NCI-H2227 (cell line): Measurements from ENCODE around the gene SPDYC.
A peak's percentile ranks its signal among the peaks of the same experiment; 100 is the strongest.

Source experiments
- DNase-seq: peaks from one replicate; lab custom pipeline; 2025; ENCODE audit not compliant: unreplicated experiment; lab: John Stamatoyannopoulos, UW

Gene SPDYC

GRCh38 chr11:65204646-65205601, 34.9 kb downstream of the SPDYC start:
- DNase-seq: peak; percentile 46

DNA sequence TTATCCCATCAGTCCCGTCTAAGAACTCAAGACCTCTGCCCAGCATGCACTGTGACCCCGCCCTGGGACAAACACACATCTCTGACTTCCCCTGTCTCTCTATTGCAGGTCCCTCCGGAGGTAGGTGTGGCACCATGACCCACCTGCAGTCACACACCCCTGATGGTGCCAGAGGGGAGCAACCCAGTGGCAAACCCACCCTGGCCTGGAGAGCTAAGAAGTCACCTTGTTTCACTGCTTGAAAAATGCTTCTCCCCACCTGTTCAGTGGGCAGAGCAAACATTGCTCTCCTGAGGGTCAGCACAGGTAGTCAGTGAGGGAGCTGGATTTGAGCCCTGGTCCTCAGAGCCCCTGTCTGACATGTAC, 35.6 kb downstream of the SPDYC start:
- DNase-seq: no peak

DNA sequence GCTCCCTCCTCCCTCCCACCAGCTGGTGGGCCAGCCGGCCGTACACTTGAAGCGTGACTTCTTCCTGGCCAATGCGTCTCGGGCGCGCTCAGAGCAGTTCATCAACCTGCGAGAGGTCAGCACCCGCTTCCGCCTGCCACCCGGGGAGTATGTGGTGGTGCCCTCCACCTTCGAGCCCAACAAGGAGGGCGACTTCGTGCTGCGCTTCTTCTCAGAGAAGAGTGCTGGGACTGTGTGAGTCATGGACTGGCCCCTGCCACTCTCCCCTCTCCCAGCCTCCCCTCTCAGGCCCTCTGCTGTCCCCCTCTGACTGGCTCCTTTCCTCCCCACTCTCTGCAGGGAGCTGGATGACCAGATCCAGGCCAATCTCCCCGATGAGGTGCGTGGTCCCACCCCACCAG, 36.4 kb downstream of the SPDYC start:
- DNase-seq: no peak

GRCh38 chr11:65206901-65207300, 36.9 kb downstream of the SPDYC start:
- DNase-seq: no peak

DNA sequence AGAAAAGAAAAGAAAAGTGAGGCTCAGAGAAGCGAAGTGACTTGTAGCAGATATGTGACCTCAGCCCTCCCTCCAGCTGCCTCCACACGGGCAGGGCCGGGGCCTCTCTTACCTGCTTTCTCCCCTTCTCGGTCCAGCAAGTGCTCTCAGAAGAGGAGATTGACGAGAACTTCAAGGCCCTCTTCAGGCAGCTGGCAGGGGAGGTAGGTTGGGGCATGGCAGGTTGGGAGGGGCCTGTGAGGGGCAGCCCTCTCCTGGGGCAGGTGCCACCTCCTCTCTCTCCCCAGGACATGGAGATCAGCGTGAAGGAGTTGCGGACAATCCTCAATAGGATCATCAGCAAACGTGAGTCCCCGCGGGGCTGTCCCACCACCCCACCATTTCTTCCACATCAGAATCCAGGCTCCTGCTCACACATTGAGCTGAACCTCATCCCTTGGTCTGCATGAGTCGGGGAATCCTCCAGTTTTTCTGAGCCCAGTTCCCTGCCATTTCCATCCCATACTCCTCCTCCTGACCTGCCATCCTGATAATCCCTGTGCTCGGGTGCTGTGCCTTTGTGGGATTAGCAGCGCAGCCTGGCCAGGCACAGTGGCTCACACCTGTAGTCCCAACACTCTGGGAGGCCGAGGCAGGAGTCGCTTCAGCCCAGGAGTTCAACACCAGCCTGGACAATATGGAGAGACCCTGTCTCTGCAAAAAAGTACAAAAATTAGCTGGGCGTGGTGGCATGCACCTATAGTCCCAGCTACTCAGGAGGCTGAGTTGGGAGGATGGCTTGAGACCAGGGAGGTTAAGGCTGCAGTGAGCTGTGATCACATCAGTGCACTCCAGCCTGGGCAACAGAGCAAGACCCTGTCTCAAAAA, 38.1 kb downstream of the SPDYC start:
- DNase-seq: no peak

- no peak for DNase-seq
These were observed 39.0 kb downstream of the SPDYC start for GRCh38 chr11:65208785-65209710.

- DNase-seq: no peak
These were observed 39.8 kb downstream of the SPDYC start for GRCh38 chr11:65209711-65210360.

DNA sequence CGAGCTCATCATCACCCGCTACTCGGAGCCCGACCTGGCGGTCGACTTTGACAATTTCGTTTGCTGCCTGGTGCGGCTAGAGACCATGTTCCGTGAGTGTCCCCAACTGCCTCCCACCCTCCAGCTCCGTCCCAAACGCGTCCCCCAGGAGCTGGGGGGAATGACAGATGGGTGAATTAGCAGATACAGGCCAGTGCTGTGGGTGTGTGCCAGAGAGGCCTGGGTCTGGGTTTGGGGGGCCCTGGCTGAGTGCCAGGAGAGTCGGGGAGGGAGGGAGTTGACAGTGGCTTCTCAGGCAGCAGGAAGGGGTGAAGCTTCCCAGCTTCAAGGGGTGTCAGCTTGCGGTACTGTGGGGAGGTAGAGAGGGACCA, 40.3 kb downstream of the SPDYC start:
- no peak for DNase-seq

DNA sequence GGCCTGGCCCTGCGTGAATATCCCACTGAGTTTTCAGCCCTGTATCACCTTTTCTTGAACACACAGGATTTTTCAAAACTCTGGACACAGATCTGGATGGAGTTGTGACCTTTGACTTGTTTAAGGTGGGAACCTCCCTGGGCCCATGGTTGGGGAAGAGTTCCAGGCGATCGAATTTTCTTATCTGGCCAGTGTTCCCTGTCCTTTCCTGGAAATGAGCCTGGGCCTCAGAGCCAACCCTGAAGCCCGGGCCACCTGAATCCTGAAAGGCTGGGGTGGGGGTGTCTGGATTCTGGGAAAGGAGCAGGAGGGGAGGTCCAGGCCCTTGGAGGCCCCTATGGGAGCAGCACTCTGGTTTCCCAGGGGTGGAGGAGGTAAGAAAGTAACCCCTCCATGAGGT, 40.7 kb downstream of the SPDYC start:
- no peak for DNase-seq

DNA sequence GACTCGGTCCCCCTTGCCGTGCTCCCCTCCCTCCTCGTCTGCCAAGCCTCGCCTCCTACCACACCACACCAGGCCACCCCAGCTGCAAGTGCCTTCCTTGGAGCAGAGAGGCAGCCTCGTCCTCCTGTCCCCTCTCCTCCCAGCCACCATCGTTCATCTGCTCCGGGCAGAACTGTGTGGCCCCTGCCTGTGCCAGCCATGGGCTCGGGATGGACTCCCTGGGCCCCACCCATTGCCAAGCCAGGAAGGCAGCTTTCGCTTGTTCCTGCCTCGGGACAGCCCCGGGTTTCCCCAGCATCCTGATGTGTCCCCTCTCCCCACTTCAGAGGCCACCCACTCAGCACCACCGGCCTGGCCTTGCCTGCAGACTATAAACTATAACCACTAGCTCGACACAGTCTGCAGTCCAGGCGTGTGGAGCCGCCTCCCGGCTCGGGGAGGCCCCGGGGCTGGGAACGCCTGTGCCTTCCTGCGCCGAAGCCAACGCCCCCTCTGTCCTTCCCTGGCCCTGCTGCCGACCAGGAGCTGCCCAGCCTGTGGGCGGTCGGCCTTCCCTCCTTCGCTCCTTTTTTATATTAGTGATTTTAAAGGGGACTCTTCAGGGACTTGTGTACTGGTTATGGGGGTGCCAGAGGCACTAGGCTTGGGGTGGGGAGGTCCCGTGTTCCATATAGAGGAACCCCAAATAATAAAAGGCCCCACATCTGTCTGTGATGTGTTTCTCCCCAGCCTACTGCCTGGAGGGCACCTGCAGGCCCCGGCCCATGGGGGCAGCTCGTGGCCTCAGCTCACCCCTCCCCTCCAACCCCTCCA, 41.5 kb downstream of the SPDYC start:
- peak; percentile 40 for DNase-seq

DNA sequence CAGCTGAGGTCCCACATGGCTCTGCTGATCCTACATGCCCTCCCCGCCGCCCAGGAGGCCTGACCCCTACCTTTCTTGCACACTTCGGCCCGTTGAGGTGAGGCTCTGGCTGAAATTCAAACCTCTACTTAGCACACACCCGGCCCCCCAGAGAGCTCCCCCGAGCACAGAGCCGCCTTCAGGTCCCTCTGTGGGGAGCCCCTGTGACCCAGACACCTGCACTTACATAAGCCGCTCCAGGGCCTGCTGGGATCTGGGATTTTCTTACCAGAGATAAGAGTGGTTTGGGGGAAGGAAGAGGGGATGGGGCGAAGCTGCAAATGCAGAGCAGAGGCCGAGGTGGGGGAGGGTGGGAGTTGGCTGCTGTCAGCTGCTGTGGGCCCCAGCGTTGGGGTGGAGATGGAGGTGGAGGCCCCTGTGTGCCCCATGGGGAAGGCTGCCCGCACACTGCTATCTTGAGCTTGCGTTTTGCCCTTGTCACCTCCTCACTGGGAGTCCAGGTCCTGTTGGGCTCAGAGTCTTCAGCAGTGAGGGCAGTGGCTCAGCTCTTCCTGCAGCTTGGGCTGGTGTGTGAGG, 42.3 kb downstream of the SPDYC start:
- no peak for DNase-seq

DNA sequence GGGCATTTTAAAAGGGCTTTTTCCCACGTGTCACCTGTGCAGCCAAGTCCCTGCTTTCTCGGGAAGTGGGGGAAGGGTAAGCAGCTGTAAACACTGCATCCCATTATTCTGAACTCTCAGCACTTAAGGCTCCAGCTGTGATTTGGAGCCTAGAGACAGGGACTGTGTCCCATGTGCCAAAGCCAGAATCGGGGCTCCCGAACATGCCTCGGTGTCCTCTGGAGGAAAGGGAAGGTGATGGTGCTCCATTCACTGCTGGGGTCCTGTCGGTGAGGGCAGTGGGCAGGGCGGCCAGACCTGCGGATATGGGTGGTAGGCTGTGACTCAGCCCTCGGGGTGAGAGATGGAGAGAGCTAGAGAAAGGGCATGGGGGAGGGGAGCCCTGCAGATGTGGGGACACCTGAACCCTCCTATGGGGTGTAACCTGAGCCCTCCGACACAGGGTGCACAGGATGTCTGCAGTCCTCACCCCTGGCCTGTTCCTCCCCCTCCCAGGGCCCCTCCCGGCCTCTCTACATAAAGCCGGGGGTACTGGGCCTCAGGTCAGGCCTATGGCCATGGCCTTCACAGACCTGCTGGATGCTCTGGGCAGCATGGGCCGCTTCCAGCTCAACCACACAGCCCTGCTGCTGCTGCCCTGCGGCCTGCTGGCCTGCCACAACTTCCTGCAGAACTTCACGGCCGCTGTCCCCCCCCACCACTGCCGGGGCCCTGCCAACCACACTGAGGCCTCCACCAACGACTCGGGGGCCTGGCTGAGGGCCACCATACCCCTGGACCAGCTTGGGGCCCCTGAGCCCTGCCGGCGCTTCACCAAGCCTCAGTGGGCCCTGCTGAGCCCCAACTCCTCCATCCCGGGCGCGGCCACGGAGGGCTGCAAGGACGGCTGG, 43.5 kb downstream of the SPDYC start:
- no peak for DNase-seq

DNA sequence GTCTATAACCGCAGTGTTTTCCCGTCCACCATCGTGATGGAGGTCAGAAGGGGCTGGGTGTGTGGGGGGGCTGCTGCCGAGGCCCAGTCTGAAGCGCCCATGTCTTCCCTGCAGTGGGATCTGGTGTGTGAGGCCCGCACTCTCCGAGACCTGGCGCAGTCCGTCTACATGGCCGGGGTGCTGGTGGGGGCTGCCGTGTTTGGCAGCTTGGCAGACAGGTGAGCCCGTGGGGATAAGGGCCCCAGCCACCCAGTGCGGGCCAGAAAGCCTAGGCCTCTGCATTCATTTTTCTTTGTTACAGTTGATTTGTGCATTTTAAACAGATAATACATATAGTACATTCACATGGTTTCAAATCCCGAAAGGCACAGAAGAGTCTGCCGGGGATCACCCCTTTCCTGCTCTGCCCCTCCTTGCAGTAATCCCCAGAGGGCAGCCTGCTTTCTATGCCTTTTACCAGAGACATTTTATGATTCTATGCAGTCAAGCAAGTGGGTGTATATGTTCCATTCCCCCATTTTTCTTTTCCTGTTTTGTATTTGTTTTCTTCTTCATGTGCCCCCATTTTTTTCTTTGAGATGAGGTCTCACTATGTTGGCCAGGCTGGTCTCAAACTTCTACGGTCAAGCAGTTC, 44.3 kb downstream of the SPDYC start:
- DNase-seq: no peak

DNA sequence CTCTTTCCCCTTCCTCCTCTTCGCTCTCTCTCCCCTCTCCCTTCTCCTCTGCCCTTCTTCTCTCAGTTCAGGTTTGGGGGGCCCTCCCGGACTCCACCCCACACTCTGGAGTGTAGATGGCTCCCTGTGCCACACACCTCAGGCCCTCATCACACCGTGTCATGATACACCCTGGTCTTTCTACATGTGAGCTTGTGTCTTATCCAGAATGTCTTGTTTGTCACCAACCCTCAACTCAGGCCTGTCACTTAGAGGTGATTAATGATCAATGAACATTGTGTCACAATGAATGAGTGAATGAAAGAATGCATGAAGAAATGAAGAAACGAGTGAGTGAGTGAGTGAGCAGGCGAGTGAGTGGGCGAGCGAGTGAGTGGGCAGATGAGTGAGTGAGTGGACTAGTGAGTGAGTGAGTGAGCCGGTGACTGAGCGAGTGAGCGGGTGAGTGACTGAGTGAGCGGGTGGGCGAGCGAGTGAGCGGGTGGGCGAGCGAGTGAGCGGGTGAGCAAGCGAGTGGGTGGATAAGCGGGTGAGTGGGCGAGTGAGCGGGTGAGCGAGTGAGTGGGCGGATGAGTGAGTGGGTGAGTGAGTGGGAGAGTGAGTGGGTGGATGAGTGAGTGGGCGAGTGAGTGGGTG, 45.5 kb downstream of the SPDYC start:
- DNase-seq: no peak

DNA sequence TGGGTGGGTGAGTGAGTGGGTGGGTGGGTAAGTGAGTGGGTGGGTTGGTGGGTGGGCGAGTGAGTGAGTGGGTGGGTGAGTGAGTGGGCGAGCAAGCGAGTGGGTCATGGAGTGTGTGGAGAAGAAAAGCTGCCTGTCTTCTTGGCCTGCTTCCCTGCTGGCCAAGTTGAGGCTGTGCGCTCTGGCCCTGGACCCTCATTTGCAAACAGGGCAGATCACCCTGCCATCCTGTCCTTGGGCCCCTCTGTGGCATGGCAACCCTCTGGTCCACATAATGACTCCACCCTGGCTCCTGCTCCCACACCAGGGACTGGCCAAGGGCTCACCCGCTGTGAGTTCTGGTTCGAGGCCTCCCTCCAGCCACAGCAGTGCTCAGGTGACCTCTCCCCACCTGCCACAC, 46.8 kb downstream of the SPDYC start:
- DNase-seq: no peak

- DNase-seq: no peak
These were observed 47.7 kb downstream of the SPDYC start for GRCh38 chr11:65217441-65218423.
